GM23338 (cell line): Measurements from ENCODE around the gene TNFAIP1. TPM values are rescaled to one million over a fixed set of nuclear protein-coding genes. Genes with fewer than 3 reads are reported as not detected.

ENCODE experiments used
- ATAC-seq: fragments of 200-7000 bp; cut with Tn5 transposase; 3 replicates; pipeline ENCODE4 v1.9.1; 2020
- DNase-seq: peaks from one replicate; pipeline ENCODE4 v3.0.0-alpha.2; 2015; ENCODE audit warnings: low spot score
- H2AFZ ChIP-seq: fragments of 200-600 bp; sonication (generic); 2 replicates; pipeline ENCODE4 v1.8.0; 2016; ENCODE audit warnings: antibody characterized with exemption, mild to moderate bottlenecking, moderate library complexity
- H3F3A ChIP-seq: fragments of 200-600 bp; sonication (generic); replicated peaks from 2 replicates; pipeline ENCODE4 v1.8.0; 2017; ENCODE audit warnings: antibody characterized with exemption, mixed run types, low read depth
- H3K27ac ChIP-seq: fragments of 200-600 bp; sonication (generic); 2 replicates; pipeline ENCODE4 v1.6.1; 2016; ENCODE audit warnings: low read depth
- H3K27me3 ChIP-seq: fragments of 200-600 bp; sonication (generic); 2 replicates; pipeline ENCODE4 v1.8.0; 2016; ENCODE audit warnings: mild to moderate bottlenecking, mixed run types, moderate library complexity; ENCODE audit not compliant: insufficient read depth
- H3K36me3 ChIP-seq: fragments of 200-600 bp; sonication (generic); 2 replicates; pipeline ENCODE4 v1.8.0; 2016; ENCODE audit warnings: mild to moderate bottlenecking; ENCODE audit not compliant: insufficient read depth
- H3K4me1 ChIP-seq: fragments of 200-600 bp; sonication (generic); 2 replicates; pipeline ENCODE4 v1.8.0; 2016; ENCODE audit warnings: mild to moderate bottlenecking, moderate library complexity; ENCODE audit not compliant: insufficient read depth
- H3K4me2 ChIP-seq: fragments of 200-600 bp; sonication (generic); 2 replicates; pipeline ENCODE4 v1.7.1; 2017; ENCODE audit warnings: mixed run types
- H3K4me3 ChIP-seq: fragments of 200-600 bp; sonication (generic); 2 replicates; pipeline ENCODE4 v1.6.1; 2016; ENCODE audit warnings: mixed run types
- H3K79me2 ChIP-seq: fragments of 200-600 bp; sonication (generic); replicated peaks from 2 replicates; pipeline ENCODE4 v1.8.0; 2017; ENCODE audit warnings: mild to moderate bottlenecking; ENCODE audit not compliant: insufficient read depth
- H3K9me2 ChIP-seq: fragments of 200-600 bp; sonication (generic); 2 replicates; pipeline ENCODE4 v1.8.0; 2017; ENCODE audit not compliant: insufficient read depth
- H4K20me1 ChIP-seq: fragments of 200-600 bp; sonication (generic); replicated peaks from 2 replicates; pipeline ENCODE4 v1.8.0; 2017; ENCODE audit warnings: mild to moderate bottlenecking; ENCODE audit not compliant: insufficient read depth
- H3K27ac Mint-ChIP-seq: 2 replicates; pipeline ENCODE4 v1.8.0; 2020; ENCODE audit warnings: inconsistent platforms, mild to moderate bottlenecking, moderate library complexity, mixed read lengths
- H3K27me3 Mint-ChIP-seq: 3 replicates; pipeline ENCODE4 v1.8.0; 2022; ENCODE audit warnings: low read depth, mild to moderate bottlenecking, moderate library complexity, mixed read lengths, inconsistent platforms; ENCODE audit not compliant: insufficient read depth, poor library complexity
- H3K36me3 Mint-ChIP-seq: 3 replicates; pipeline ENCODE4 v1.8.0; 2021; ENCODE audit warnings: low read depth, mild to moderate bottlenecking, inconsistent platforms, moderate library complexity, mixed read lengths
- H3K4me1 Mint-ChIP-seq: 3 replicates; pipeline ENCODE4 v1.8.0; 2020; ENCODE audit warnings: mild to moderate bottlenecking, inconsistent platforms, mixed read lengths
- H3K4me3 Mint-ChIP-seq: 3 replicates; pipeline ENCODE4 v1.8.0; 2021; ENCODE audit warnings: moderate library complexity, mild to moderate bottlenecking, inconsistent platforms, mixed read lengths
- H3K9me3 Mint-ChIP-seq: 3 replicates; pipeline ENCODE4 v1.8.0; 2020; ENCODE audit warnings: moderate library complexity, mild to moderate bottlenecking, inconsistent platforms, mixed read lengths
- CREB1 ChIP-seq: fragments of 250-450 bp; sonication (Bioruptor Pico); IDR thresholded peaks from 2 replicates; pipeline ENCODE4 v1.5.0; 2020; ENCODE audit warnings: low read depth, mild to moderate bottlenecking, moderate library complexity
- EZH2 ChIP-seq: fragments of 200-600 bp; sonication (generic); IDR thresholded peaks from one replicate; pipeline ENCODE4 v1.8.0; 2017; ENCODE audit warnings: antibody characterized with exemption, mild to moderate bottlenecking, low read depth; ENCODE audit not compliant: unreplicated experiment
- EZH2phosphoT487 ChIP-seq: fragments of 200-600 bp; sonication (generic); IDR thresholded peaks from one replicate; pipeline ENCODE4 v1.8.1; 2018; ENCODE audit warnings: antibody characterized with exemption; ENCODE audit not compliant: unreplicated experiment
- JUNB ChIP-seq: IDR thresholded peaks from one replicate; pipeline ENCODE4 v1.6.1; 2016; ENCODE audit warnings: antibody characterized with exemption; ENCODE audit not compliant: unreplicated experiment
- NANOG ChIP-seq: IDR thresholded peaks from 2 replicates; pipeline ENCODE4 v1.6.1; 2016; ENCODE audit warnings: antibody characterized with exemption, borderline replicate concordance
- POLR2AphosphoS5 ChIP-seq: IDR thresholded peaks from 2 replicates; pipeline ENCODE4 v1.6.1; 2016; ENCODE audit warnings: antibody characterized with exemption, low read depth
- STAT1 ChIP-seq: IDR thresholded peaks from one replicate; pipeline ENCODE4 v1.6.1; 2016; ENCODE audit warnings: antibody characterized with exemption; ENCODE audit not compliant: unreplicated experiment
- ZNF114 ChIP-seq: fragments of 250-450 bp; sonication (Bioruptor Pico); IDR thresholded peaks from 2 replicates; pipeline ENCODE4 v1.5.0; 2020; ENCODE audit warnings: mild to moderate bottlenecking, moderate library complexity
- ZNF331 ChIP-seq: fragments of 250-450 bp; sonication (Bioruptor Pico); IDR thresholded peaks from 2 replicates; pipeline ENCODE4 v1.5.0; 2020; ENCODE audit warnings: low read depth, mild to moderate bottlenecking, moderate library complexity
- polyA plus RNA-seq: library from polyadenylated mRNA; unstranded; fragments of >200 nt; fragmentation: Nextera tagmentation; extraction: Ambion mirVana; gene quantifications from 2 replicates; pipeline ENCODE4 v1.2.1, GENCODE V29; 2016
- total RNA-seq: library from RNA; depleted of rRNA; stranded (reverse); fragments of >200 nt; shearing (Covaris generic); gene quantifications from 2 replicates; pipeline ENCODE4 v1.2.3, GENCODE V29; 2014
- TF ChIP-seq, protein P1 (sequence below): IDR thresholded peaks from one replicate; pipeline ENCODE4 v1.6.1; 2018; ENCODE audit warnings: antibody characterized with exemption; ENCODE audit not compliant: unreplicated experiment
- TF ChIP-seq, protein P2 (sequence below): fragments of 250-450 bp; sonication (Bioruptor Pico); IDR thresholded peaks from 2 replicates; pipeline ENCODE4 v1.5.0; 2020; ENCODE audit warnings: mild to moderate bottlenecking, moderate library complexity
- TF ChIP-seq, protein P3 (sequence below), 2 experiments: fragments of 200-600 bp in 1 of 2; sonication (generic) in 1 of 2; conservative IDR thresholded peaks; 2 replicates each; pipeline versions ENCODE4 v1.5.1 to v1.6.1; 2016 to 2017; ENCODE audit warnings: antibody characterized with exemption in 2 of 2, low read depth in 2 of 2, mild to moderate bottlenecking in 2 of 2, moderate library complexity in 1 of 2
- TF ChIP-seq, protein P4 (sequence below): IDR thresholded peaks from 2 replicates; pipeline ENCODE4 v1.6.1; 2016; ENCODE audit warnings: antibody characterized with exemption

TNFAIP1 gene
- total and polyA plus RNA-seq, 2 experiments from 2014 or later: 6.3 to 13.1 TPM

DNA sequence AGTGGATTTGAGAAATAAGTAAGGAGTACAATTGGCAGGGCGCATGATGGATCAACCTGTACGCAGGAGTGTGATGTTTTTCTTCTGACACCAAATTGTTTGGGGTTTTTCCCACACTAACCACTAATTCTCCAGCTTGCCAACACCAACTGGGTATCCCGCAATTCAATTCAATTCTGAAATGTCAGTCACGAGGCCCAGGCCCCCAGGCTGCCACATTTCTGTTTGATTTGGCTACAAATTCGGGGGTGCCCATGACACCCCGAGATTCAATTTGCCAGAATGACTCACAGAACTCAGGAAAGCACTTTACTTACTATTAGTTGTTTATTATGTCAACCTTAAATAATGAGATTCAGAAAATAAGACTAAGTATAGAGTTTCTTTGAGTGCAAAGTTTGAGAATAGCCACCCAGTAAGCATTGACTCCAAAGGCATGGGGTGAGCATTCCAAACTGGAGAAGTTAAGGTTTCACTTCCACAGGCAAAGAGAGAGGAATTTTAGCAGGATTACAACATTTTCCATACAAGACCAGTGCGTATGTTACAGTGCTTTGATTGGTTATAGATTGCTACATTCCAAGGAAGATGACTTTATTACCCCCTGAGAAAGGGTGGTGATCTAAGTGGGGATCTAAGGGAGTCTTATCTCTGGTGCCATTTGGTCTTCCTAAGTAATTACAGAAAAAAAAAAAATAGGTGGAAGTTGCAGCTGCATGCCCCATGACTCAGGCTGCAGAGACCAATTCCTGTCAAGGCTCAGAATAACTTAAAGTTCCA, 59.0 kb downstream of the TNFAIP1 start:
- DNase-seq: no peak
- no peak overlapping the region for H3K4me3 ChIP-seq
- H3K4me1 ChIP-seq: no peaks in the 10 kb centered on the region
- H2AFZ ChIP-seq: no peak overlapping the region
- H3K4me3 Mint-ChIP-seq: no peak overlapping the region
- no peaks in the 10 kb centered on the region; the same call in 1 of the 2 replicates for H4K20me1 ChIP-seq
- peaks cover 6% of the 10 kb centered on the region; the same call in 1 of the 3 replicates for H3K4me1 Mint-ChIP-seq
- H3K27ac Mint-ChIP-seq: no peak overlapping the region
- no peak for ATAC-seq
- H3K36me3 Mint-ChIP-seq: peaks cover 13% of the 10 kb centered on the region
- no peaks in the 10 kb centered on the region for H3K36me3 ChIP-seq
- H3K79me2 ChIP-seq: no peaks in the 10 kb centered on the region
- no peaks in the 10 kb centered on the region for H3K9me2 ChIP-seq
- H3K27ac ChIP-seq: no peak overlapping the region
- H3K27me3 Mint-ChIP-seq: peaks cover 3% of the 10 kb centered on the region
- no peaks in the 10 kb centered on the region for H3K9me3 Mint-ChIP-seq
- H3K27me3 ChIP-seq: no peaks in the 10 kb centered on the region
- H3F3A ChIP-seq: no peaks in the 10 kb centered on the region
- TF ChIP-seq EZH2phosphoT487 (no peak), JUNB (no peak), POLR2AphosphoS5 (no peak), ZNF114 (CRISPR knock-in tag) (no peak), STAT1 (no peak), NANOG (no peak), EZH2 (no peak), CREB1 (CRISPR knock-in tag) (no peak), ZNF331 (CRISPR knock-in tag) (no peak)
- TF ChIP-seq, protein P1, sequence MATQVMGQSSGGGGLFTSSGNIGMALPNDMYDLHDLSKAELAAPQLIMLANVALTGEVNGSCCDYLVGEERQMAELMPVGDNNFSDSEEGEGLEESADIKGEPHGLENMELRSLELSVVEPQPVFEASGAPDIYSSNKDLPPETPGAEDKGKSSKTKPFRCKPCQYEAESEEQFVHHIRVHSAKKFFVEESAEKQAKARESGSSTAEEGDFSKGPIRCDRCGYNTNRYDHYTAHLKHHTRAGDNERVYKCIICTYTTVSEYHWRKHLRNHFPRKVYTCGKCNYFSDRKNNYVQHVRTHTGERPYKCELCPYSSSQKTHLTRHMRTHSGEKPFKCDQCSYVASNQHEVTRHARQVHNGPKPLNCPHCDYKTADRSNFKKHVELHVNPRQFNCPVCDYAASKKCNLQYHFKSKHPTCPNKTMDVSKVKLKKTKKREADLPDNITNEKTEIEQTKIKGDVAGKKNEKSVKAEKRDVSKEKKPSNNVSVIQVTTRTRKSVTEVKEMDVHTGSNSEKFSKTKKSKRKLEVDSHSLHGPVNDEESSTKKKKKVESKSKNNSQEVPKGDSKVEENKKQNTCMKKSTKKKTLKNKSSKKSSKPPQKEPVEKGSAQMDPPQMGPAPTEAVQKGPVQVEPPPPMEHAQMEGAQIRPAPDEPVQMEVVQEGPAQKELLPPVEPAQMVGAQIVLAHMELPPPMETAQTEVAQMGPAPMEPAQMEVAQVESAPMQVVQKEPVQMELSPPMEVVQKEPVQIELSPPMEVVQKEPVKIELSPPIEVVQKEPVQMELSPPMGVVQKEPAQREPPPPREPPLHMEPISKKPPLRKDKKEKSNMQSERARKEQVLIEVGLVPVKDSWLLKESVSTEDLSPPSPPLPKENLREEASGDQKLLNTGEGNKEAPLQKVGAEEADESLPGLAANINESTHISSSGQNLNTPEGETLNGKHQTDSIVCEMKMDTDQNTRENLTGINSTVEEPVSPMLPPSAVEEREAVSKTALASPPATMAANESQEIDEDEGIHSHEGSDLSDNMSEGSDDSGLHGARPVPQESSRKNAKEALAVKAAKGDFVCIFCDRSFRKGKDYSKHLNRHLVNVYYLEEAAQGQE: no peak
- TF ChIP-seq, protein P2, sequence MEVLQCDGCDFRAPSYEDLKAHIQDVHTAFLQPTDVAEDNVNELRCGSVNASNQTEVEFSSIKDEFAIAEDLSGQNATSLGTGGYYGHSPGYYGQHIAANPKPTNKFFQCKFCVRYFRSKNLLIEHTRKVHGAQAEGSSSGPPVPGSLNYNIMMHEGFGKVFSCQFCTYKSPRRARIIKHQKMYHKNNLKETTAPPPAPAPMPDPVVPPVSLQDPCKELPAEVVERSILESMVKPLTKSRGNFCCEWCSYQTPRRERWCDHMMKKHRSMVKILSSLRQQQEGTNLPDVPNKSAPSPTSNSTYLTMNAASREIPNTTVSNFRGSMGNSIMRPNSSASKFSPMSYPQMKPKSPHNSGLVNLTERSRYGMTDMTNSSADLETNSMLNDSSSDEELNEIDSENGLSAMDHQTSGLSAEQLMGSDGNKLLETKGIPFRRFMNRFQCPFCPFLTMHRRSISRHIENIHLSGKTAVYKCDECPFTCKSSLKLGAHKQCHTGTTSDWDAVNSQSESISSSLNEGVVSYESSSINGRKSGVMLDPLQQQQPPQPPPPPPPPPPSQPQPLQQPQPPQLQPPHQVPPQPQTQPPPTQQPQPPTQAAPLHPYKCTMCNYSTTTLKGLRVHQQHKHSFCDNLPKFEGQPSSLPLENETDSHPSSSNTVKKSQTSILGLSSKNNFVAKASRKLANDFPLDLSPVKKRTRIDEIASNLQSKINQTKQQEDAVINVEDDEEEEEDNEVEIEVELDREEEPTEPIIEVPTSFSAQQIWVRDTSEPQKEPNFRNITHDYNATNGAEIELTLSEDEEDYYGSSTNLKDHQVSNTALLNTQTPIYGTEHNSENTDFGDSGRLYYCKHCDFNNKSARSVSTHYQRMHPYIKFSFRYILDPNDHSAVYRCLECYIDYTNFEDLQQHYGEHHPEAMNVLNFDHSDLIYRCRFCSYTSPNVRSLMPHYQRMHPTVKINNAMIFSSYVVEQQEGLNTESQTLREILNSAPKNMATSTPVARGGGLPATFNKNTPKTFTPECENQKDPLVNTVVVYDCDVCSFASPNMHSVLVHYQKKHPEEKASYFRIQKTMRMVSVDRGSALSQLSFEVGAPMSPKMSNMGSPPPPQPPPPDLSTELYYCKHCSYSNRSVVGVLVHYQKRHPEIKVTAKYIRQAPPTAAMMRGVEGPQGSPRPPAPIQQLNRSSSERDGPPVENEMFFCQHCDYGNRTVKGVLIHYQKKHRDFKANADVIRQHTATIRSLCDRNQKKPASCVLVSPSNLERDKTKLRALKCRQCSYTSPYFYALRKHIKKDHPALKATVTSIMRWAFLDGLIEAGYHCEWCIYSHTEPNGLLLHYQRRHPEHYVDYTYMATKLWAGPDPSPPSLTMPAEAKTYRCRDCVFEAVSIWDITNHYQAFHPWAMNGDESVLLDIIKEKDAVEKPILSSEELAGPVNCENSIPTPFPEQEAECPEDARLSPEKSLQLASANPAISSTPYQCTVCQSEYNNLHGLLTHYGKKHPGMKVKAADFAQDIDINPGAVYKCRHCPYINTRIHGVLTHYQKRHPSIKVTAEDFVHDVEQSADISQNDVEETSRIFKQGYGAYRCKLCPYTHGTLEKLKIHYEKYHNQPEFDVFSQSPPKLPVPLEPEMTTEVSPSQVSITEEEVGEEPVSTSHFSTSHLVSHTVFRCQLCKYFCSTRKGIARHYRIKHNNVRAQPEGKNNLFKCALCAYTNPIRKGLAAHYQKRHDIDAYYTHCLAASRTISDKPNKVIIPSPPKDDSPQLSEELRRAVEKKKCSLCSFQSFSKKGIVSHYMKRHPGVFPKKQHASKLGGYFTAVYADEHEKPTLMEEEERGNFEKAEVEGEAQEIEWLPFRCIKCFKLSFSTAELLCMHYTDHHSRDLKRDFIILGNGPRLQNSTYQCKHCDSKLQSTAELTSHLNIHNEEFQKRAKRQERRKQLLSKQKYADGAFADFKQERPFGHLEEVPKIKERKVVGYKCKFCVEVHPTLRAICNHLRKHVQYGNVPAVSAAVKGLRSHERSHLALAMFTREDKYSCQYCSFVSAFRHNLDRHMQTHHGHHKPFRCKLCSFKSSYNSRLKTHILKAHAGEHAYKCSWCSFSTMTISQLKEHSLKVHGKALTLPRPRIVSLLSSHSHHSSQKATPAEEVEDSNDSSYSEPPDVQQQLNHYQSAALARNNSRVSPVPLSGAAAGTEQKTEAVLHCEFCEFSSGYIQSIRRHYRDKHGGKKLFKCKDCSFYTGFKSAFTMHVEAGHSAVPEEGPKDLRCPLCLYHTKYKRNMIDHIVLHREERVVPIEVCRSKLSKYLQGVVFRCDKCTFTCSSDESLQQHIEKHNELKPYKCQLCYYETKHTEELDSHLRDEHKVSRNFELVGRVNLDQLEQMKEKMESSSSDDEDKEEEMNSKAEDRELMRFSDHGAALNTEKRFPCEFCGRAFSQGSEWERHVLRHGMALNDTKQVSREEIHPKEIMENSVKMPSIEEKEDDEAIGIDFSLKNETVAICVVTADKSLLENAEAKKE: no peak
- TF ChIP-seq, protein P3, sequence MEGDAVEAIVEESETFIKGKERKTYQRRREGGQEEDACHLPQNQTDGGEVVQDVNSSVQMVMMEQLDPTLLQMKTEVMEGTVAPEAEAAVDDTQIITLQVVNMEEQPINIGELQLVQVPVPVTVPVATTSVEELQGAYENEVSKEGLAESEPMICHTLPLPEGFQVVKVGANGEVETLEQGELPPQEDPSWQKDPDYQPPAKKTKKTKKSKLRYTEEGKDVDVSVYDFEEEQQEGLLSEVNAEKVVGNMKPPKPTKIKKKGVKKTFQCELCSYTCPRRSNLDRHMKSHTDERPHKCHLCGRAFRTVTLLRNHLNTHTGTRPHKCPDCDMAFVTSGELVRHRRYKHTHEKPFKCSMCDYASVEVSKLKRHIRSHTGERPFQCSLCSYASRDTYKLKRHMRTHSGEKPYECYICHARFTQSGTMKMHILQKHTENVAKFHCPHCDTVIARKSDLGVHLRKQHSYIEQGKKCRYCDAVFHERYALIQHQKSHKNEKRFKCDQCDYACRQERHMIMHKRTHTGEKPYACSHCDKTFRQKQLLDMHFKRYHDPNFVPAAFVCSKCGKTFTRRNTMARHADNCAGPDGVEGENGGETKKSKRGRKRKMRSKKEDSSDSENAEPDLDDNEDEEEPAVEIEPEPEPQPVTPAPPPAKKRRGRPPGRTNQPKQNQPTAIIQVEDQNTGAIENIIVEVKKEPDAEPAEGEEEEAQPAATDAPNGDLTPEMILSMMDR (conservative IDR thresholded peaks at IDR 0.05; ENCODE audit: low read depth in 2 of 2): no peak
- TF ChIP-seq, protein P4, sequence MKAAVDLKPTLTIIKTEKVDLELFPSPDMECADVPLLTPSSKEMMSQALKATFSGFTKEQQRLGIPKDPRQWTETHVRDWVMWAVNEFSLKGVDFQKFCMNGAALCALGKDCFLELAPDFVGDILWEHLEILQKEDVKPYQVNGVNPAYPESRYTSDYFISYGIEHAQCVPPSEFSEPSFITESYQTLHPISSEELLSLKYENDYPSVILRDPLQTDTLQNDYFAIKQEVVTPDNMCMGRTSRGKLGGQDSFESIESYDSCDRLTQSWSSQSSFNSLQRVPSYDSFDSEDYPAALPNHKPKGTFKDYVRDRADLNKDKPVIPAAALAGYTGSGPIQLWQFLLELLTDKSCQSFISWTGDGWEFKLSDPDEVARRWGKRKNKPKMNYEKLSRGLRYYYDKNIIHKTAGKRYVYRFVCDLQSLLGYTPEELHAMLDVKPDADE: no peak
- no peak overlapping the region for H3K4me2 ChIP-seq
